Upper lobe of left lung (tissue), 4 donors: ENCODE results near the gene SPRYD7.
A peak's percentile ranks its signal among the peaks of the same experiment; 100 is the strongest.

Experiments
- POLR2A ChIP-seq, 4 donors: fragments of 450-650 bp; IDR thresholded peaks; one replicate each; pipeline ENCODE4 v1.5.1; 2016 to 2017; ENCODE audit warnings: antibody characterized with exemption in 4 of 4, mild to moderate bottlenecking in 2 of 4
- TF ChIP-seq, protein P1 (sequence below), 6 experiments: fragments of 450-650 bp in 4 of 6; fragments of 200-600 bp in 2 of 6; sonication (generic) in 2 of 6; IDR thresholded peaks; one replicate each; pipeline ENCODE4 v1.5.1; 2016 to 2019; ENCODE audit warnings: antibody characterized with exemption in 6 of 6

DNA sequence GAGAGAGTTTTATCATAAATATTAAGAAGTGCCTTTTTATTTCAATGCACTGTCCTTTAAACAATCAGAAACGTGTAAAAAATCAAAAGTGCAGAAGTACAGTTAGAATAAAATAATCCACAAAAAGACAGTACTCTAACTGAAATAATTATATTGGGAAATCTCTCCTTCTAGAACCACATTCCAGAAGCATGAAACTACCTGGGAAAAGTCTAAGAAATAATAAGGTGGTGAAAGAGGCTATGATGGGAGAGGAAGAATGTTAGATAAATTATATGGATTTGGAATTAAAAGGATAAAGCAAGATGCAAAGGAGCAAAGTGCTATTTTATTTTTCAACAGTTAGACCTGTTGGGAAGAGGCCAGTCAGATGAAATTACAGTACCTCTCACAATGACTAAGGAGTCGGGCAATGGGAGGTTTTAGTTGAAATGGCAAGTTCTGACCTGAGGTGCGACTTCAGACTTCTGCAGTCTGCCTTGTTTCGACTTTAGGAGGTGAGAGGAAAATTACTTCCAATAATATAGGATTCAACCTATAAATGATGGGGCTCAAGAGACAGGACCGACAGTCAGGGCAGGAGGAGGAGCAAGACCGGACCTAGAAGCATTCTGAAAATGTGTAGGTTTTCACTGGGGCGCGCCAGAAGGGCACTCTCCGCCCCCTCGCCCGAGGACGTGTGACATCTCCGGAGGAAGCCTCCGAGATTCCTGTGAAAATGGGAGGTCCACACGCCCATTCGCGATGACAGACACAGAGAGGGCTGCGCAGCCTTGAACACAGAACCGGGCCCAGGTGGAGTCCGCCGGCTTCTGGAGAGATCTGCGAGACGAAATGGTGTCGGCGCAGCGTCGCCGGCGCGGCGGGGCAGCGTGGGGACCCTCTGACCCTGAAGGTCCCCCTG is 717 bp downstream of the SPRYD7 start:
- TF ChIP-seq, protein P1, sequence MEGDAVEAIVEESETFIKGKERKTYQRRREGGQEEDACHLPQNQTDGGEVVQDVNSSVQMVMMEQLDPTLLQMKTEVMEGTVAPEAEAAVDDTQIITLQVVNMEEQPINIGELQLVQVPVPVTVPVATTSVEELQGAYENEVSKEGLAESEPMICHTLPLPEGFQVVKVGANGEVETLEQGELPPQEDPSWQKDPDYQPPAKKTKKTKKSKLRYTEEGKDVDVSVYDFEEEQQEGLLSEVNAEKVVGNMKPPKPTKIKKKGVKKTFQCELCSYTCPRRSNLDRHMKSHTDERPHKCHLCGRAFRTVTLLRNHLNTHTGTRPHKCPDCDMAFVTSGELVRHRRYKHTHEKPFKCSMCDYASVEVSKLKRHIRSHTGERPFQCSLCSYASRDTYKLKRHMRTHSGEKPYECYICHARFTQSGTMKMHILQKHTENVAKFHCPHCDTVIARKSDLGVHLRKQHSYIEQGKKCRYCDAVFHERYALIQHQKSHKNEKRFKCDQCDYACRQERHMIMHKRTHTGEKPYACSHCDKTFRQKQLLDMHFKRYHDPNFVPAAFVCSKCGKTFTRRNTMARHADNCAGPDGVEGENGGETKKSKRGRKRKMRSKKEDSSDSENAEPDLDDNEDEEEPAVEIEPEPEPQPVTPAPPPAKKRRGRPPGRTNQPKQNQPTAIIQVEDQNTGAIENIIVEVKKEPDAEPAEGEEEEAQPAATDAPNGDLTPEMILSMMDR (IDR thresholded peaks at IDR 0.05), result no peak
- TF ChIP-seq POLR2A (IDR thresholded peaks at IDR 0.05), result peak in 2 of 4 donors; percentile 11 to 13
